HuH-7 (cell line): ENCODE results near the gene CLMP.
"Not testable (repeated sequence)": the region's sequence is repeated elsewhere in the genome, so short reads cannot be mapped to it uniquely, and the experiment has no call there.

ENCODE experiments used
- DNase-seq: peaks from one replicate; pipeline ENCODE4 v3.0.0; 2011; ENCODE audit warnings: low spot score

The CLMP gene

GRCh38 chr11:123168241-123168640 lies 26.8 kb downstream of the CLMP start:
- DNase-seq: no peak

DNA sequence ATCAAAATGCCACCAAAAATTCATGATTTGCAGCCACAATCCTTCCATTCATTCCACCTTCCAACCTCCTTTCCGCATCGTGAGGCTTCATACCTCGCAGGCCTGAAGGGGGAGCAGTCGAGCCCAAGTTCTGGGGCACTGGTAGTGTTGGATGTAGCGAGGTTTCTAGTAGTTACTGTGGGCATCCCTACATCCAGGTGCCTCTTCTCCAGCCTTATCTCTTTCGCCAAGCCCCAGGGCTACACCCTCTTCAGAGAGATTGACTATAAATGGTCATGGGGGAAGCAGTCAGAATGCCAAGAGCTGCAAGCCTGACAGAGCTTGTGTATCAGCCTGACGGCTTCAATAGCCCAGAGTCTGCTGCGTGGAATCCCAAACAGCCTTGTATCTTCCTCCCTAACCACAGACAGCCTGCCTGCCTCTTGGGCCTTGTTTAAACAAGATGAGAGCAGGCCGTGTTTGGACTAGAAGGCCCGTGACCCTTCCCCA lies 28.9 kb downstream of the CLMP start:
- peak; percentile 49 for DNase-seq

DNA sequence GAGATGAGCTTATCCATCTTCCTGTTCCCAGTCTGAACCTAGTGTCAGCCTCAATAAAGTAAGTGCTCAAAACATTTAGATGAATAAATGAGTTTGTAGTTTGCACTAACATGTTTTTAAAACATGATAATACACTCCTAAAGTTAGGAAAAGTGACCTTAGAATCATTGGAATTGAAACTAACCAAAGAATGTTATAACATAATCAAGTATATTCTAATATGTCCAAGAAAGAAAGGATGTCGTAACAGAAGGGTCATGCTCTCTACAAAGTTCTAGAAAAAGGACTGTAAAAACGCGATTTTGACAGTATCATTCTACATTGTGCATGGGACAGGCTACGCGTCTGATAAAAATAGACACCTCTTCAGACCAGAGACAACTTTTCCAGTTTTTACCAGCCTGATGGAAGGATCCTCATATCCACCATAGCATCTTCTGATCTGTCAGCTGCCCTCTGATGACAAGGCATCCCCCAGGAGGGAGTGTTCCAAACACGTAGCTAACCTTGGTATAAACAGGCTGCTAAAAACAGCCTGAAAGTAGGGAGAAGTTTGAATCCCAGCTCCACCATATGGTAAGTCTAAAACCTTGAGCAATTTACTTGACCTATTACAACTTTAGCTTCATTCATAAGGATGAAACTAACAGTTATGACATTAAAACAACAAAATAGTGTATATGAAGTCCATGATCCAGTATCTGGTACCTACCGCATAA lies 30.2 kb downstream of the CLMP start:
- no peak for DNase-seq

GRCh38 chr11:123163621-123164020 lies 31.4 kb downstream of the CLMP start:
- no peak for DNase-seq

DNA sequence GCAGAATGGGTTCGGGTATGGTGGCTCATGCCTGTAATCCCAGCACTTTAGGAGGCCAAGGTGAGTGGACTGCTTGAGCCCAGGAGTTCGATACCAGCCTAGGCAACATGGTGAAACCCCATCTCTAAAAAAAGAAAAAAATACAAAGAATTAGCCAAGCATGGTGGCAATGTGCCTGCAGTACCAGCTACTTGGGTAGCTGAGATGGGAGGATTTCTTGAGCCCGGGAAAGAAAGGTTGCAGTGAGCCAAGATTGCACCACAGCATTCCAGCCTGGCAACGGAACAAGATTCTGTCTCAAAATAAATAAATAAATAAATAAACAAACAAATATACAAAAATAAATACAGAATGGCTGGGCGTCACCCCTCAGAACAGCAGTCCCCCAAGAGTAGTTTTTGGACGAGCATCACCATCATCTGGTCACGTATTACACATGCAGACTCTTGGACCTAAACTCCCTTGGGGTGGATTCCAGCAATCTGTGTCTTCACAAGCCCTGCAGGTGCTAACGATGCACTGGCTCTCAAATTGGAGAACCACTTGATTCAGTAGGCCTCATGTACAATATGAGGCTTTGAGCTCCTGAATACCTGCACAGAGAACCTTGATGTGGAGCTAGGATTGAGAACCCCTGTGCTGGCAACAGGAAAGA lies 33.5 kb downstream of the CLMP start:
- DNase-seq: no peak

GRCh38 chr11:123159183-123159857 lies 35.7 kb downstream of the CLMP start:
- DNase-seq: no peak

GRCh38 chr11:123158033-123159003 lies 36.7 kb downstream of the CLMP start:
- no peak for DNase-seq

DNA sequence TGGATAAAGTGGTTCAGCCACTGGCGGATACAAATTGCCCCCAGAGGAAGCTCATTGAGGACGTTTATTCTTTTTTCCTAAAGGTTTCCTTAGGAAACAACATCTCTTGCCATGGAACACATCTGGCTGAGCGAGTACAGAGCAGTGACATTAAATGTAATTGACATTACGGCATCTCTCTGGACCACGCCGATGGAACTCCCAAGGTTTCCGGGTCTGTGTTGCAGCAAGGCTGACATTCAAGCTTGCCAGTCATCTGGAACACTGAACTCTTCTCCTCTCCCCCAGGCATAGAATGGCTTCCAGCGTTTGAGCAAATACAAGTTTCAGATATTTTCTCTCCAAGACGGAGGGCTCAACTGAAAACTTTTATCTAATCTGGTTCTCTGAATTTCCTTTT lies 42.1 kb downstream of the CLMP start:
- no peak for DNase-seq

DNA sequence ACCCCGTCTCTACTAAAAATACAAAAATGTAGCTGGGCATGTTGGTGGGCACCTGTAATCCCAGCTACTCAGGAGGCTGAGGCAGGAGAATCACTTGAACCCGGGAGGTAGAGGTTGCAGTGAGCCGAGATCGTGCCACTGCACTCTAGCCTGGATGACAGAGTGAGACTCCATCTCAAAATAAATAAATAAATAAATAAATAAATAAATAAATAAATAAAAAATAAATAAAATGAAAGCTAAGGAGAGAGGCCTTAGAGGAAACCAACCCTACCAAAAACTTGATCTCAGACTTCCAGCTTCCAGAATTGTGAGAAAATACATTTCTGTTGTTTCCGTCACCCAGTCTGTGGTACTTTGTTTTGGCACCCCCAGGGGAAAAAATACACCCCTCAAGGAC lies 42.7 kb downstream of the CLMP start:
- not testable (repeated sequence) for DNase-seq

GRCh38 chr11:123151796-123152195 lies 43.3 kb downstream of the CLMP start:
- DNase-seq: no peak

DNA sequence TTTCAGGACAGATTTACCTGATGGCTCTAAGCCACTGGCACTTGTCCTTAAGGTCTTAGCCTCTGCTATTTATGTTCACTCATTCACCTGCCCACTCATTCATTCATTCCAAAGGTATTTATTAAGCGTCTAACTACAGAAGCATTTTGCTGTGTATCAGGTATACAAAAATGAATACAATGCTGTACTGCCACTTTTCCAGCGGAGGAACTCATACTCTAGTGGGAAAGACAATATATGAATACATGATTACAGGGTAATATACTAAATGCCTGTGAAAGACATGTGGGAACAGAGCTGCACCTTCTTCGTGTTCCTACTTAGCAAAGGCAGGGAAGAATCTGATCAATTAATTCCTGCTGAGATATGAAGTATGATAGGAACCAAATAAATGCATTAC lies 43.7 kb downstream of the CLMP start:
- DNase-seq: no peak

DNA sequence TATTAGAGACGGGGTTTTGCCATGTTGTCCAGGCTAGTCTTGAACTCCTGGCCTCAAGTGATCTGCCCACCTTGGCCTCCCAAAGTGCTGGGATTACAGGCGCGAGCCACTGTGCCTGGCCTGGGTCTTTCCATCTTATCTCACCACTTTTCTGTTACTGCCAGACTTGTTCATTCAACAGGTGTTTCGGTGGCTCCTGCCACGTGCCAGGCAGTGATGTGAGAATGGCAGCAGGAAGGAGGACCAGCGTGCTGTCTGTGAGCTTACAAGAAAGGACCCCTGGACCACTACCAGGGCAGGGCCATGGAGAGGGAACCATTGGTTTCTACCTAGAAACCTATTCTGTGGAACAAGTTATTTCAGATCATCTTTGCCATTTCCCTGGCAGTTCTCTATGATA lies 44.2 kb downstream of the CLMP start:
- no peak for DNase-seq

DNA sequence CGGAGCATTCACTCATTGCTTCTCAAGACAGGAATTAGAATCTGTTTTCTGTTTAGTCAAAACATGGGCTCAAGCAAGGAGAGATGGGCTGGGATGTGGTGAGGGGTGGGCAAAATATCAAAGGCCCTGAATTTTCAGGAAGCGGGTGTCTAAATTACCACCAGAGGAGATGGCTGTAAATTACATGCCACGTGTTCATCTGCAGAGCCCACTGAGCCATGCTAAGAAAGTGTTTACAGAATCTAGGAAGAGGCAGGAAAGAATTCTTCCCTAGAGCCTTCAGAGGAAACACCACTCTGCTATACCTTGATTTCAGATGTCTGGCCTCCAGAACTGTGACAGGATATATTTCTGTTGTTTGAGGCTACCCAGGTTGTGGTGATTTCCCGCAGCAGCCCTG lies 46.1 kb downstream of the CLMP start:
- DNase-seq: no peak

DNA sequence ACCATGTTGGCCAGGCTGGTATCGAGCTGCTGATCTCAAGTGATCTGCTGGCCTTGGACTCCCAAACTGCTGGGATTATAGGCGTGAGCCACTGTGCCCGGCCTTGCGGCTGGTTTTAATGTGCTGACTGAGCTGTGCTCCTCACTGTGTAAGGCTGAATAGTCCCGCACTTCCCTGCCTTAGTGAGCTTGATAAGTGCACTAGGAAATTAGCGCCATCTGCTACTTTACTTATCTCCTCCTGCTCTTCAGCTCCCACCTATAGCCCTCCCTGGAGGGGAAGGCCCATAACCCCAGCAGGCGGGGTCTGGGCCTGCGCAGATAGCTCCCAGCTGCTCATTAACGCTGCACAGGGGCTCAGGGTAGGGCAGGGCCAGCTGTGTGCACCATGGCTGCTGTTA lies 49.4 kb downstream of the CLMP start:
- DNase-seq: no peak

GRCh38 chr11:123145220-123145619 lies 49.8 kb downstream of the CLMP start:
- DNase-seq: no peak

- no peak for DNase-seq
Measured at GRCh38 chr11:123144707-123145106, 50.3 kb downstream of the CLMP start.

DNA sequence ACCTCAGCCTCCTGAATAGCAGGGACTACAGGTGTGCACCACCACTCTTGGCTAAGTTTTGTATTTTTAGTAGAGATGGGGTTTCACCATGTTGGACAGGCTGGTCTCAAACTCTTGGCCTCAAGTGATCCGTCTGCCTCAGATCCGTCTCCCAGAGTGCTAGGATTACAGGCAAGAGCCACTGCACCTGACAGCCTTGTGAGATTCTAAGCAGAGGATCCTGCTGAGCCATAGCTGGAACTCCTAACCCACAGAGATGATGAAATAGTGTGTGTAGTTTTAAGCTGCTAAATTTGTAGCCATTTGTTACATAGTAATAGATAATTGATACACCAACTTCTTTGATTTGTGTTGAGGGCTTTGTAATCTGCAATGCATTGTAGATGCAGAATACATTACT lies 51.1 kb downstream of the CLMP start:
- DNase-seq: no peak

GRCh38 chr11:123143476-123143875 lies 51.6 kb downstream of the CLMP start:
- no peak for DNase-seq

- DNase-seq: no peak
Measured at GRCh38 chr11:123139206-123139605, 55.8 kb downstream of the CLMP start.

DNA sequence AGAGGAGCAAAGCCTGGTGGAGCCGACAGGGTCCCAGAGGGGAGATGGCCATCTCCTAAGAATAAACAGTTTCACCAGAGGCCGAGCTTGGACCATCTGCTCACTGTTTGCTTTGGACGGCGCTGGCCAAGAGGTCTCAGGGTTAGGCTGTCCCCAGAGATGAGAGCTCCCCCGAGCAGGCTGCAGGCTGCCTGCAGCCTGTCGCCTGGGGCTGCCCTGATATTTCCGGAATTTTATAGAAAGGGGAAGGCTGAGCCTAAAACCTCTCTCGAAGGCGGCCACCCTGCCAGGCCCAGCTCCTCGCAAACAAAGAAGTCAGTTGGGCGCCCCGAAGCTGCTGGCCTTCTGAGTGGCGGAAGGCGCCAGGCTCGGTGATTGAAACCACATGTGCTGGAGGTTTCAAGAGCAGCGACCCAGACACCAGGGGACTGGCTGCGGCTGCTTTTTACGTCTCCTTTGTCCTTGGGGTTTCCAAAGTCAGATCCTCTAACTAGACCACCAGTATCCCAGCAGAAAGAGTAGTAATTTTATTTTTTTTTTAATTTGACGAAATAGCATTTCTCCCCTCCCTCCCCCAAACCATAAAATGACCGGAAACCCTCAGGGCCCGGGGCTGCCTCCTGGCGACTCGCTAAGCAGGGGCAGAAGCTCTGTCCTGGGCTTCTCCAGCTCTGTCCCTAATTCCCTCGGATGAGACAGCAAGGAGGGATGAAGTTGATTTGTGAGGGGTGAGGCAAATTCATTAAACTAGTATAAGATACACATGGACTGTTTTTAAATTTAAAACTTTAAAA lies 57.4 kb downstream of the CLMP start:
- no peak for DNase-seq

- no peak for DNase-seq
Measured at GRCh38 chr11:123135863-123136446, 59.1 kb downstream of the CLMP start.
